Esophagus muscularis mucosa (tissue), 4 donors: ENCODE measurements around the gene BRD1.

ENCODE experiments used
- EP300 ChIP-seq: sonication (generic); formaldehyde crosslinking; IDR thresholded peaks from one replicate; pipeline ENCODE4 v1.6.1; 2017; ENCODE audit warnings: antibody characterized with exemption
- POLR2A ChIP-seq: fragments of 450-650 bp; IDR thresholded peaks from one replicate; pipeline ENCODE4 v1.6.1; 2017; ENCODE audit warnings: antibody characterized with exemption, moderate library complexity, mild to moderate bottlenecking, low read depth
- POLR2AphosphoS5 ChIP-seq, 2 donors: sonication (generic); formaldehyde crosslinking; IDR thresholded peaks; one replicate each; pipeline ENCODE4 v1.6.1; 2017; ENCODE audit warnings: antibody characterized with exemption in 2 of 2
- TF ChIP-seq, protein P1 (sequence below), 3 experiments: fragments of 200-600 bp in 2 of 3; fragments of 450-650 bp in 1 of 3; sonication (generic) in 2 of 3; IDR thresholded peaks; one replicate each; pipeline ENCODE4 v1.5.1; 2017 to 2019; ENCODE audit warnings: antibody characterized with exemption in 3 of 3, mild to moderate bottlenecking in 2 of 3, moderate library complexity in 1 of 3

DNA sequence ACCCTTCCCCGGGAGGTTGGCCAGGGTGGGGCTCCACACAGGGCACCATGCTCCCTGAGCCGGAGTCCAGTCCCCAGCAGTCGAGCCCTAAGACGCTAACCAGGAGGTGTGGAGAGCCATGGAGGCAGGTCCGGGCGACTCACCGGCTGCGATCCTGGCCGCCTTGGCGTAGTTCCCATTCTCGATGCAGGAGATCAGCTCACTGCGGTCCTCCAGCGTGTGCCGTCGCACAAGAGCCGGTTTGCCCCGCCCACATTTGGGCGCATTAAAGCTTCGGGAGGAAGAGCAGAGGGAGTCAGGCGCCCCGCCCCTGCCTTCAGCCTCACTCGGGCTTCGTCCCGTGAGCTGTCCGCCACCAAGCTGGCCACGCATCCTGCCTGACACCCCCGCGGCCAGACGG lies 50.8 kb downstream of the BRD1 start:
- TF ChIP-seq, protein P1, sequence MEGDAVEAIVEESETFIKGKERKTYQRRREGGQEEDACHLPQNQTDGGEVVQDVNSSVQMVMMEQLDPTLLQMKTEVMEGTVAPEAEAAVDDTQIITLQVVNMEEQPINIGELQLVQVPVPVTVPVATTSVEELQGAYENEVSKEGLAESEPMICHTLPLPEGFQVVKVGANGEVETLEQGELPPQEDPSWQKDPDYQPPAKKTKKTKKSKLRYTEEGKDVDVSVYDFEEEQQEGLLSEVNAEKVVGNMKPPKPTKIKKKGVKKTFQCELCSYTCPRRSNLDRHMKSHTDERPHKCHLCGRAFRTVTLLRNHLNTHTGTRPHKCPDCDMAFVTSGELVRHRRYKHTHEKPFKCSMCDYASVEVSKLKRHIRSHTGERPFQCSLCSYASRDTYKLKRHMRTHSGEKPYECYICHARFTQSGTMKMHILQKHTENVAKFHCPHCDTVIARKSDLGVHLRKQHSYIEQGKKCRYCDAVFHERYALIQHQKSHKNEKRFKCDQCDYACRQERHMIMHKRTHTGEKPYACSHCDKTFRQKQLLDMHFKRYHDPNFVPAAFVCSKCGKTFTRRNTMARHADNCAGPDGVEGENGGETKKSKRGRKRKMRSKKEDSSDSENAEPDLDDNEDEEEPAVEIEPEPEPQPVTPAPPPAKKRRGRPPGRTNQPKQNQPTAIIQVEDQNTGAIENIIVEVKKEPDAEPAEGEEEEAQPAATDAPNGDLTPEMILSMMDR (IDR thresholded peaks at IDR 0.05): no peak
- no peak for TF ChIP-seq POLR2AphosphoS5 (IDR thresholded peaks at IDR 0.05)
- no peak for TF ChIP-seq POLR2A
- no peak for TF ChIP-seq EP300
